SK-N-SH (cell line): Measurements from ENCODE around the gene TFAP2E. TPM values are rescaled to one million over a fixed set of nuclear protein-coding genes. Genes with fewer than 3 reads are reported as not detected.

Source experiments
- CTCF ChIA-PET: fragments of 300-600, 350-600 bp; formaldehyde crosslinking; extraction: SDS; loops from one replicate; lab custom pipeline; 2021; lab: Yijun Ruan, JAX
- POLR2A ChIA-PET: fragments of 350-600 bp; sonication (Branson Sonifier 250); formaldehyde crosslinking; extraction: SDS; loops from one replicate; lab custom pipeline; 2020; ENCODE audit warnings: antibody characterized with exemption, inconsistent platforms; lab: Yijun Ruan, JAX
- DNase-seq: peaks from one replicate; pipeline ENCODE4 v3.0.0; 2012
- H2AFZ ChIP-seq: fragments of 200-600 bp; sonication (generic); 2 replicates; pipeline ENCODE4 v1.8.1; 2016; ENCODE audit warnings: antibody characterized with exemption, mild to moderate bottlenecking, low read depth
- H3F3A ChIP-seq: fragments of 200-600 bp; sonication (generic); replicated peaks from 2 replicates; pipeline ENCODE3; 2016; ENCODE audit warnings: antibody characterized with exemption, mild to moderate bottlenecking; ENCODE audit not compliant: insufficient read depth
- H3K27ac ChIP-seq, 2 experiments: fragments of 200-500 bp in 1 of 2; fragments of 200-600 bp in 1 of 2; sonication (Bioruptor generic) in 1 of 2; sonication (generic), shearing (Covaris generic) in 1 of 2; 2 replicates each; pipeline versions ENCODE4 v1.5.1 to v1.6.1; 2014 to 2016; ENCODE audit warnings: low read depth in 2 of 2, inconsistent platforms in 1 of 2, low read length in 1 of 2, mild to moderate bottlenecking in 1 of 2, mixed read lengths in 1 of 2
- H3K27me3 ChIP-seq: fragments of 200-600 bp; sonication (generic), shearing (Covaris generic); 2 replicates; pipeline ENCODE4 v1.6.1; 2016; ENCODE audit warnings: mixed run types; ENCODE audit not compliant: insufficient read depth
- H3K36me3 ChIP-seq, 2 experiments: fragments of 200-500 bp in 1 of 2; fragments of 200-600 bp in 1 of 2; sonication (Bioruptor generic) in 1 of 2; sonication (generic) in 1 of 2; replicated peaks in 1 of 2; 2 replicates each; pipeline versions ENCODE3 to v1.5.1; 2014 to 2016; ENCODE audit warnings: low read length in 1 of 2, mild to moderate bottlenecking in 1 of 2; ENCODE audit not compliant: insufficient read depth in 2 of 2, control insufficient read depth in 1 of 2
- H3K4me1 ChIP-seq, 2 experiments: fragments of 200-500 bp in 1 of 2; fragments of 200-600 bp in 1 of 2; sonication (Bioruptor generic) in 1 of 2; sonication (generic), shearing (Covaris generic) in 1 of 2; 2 replicates each; pipeline versions ENCODE4 v1.5.1 to v1.6.1; 2014 to 2016; ENCODE audit warnings: low read depth in 1 of 2, low read length in 1 of 2, mixed run types in 1 of 2; ENCODE audit not compliant: insufficient read depth in 2 of 2, control insufficient read depth in 1 of 2
- H3K4me2 ChIP-seq: fragments of 200-600 bp; sonication (generic), shearing (Covaris generic); 2 replicates; pipeline ENCODE4 v1.6.1; 2017; ENCODE audit warnings: mixed run types
- H3K4me3 ChIP-seq, 2 experiments: fragments of 200-500 bp in 1 of 2; fragments of 200-600 bp in 1 of 2; sonication (Bioruptor generic) in 1 of 2; sonication (generic), shearing (Covaris generic) in 1 of 2; 2 replicates each; pipeline versions ENCODE4 v1.5.1 to v1.8.1; 2014 to 2016; ENCODE audit warnings: low read depth in 2 of 2, inconsistent platforms in 1 of 2, low read length in 1 of 2, mild to moderate bottlenecking in 1 of 2, mixed read lengths in 1 of 2, moderate library complexity in 1 of 2
- H3K79me2 ChIP-seq: fragments of 200-600 bp; sonication (generic); 2 replicates; pipeline ENCODE4 v1.8.1; 2017; ENCODE audit warnings: mild to moderate bottlenecking; ENCODE audit not compliant: insufficient read depth
- H3K9ac ChIP-seq: fragments of 200-600 bp; sonication (generic); 2 replicates; pipeline ENCODE4 v1.6.1; 2017; ENCODE audit warnings: mixed run types
- H3K9me2 ChIP-seq: fragments of 200-600 bp; sonication (generic); 2 replicates; pipeline ENCODE4 v1.6.1; 2017; ENCODE audit warnings: mixed run types
- H3K9me3 ChIP-seq: fragments of 200-600 bp; sonication (generic); 2 replicates; pipeline ENCODE4 v1.6.1; 2017; ENCODE audit warnings: mixed run types, mild to moderate bottlenecking, moderate library complexity
- H4K20me1 ChIP-seq: fragments of 200-600 bp; sonication (generic); 2 replicates; pipeline ENCODE4 v1.6.1; 2017; ENCODE audit warnings: mild to moderate bottlenecking, mixed run types; ENCODE audit not compliant: insufficient read depth
- CHD2 ChIP-seq: fragments of 150-350 bp; IDR thresholded peaks from 2 replicates; pipeline ENCODE4 v1.6.1; 2018; ENCODE audit warnings: low read length; ENCODE audit not compliant: partially characterized antibody
- FOSL2 ChIP-seq: IDR thresholded peaks from 2 replicates; pipeline ENCODE4 v1.4.0; 2012; ENCODE audit warnings: low read depth, mild to moderate bottlenecking, moderate library complexity, borderline replicate concordance
- FOXM1 ChIP-seq: IDR thresholded peaks from 2 replicates; pipeline ENCODE4 v1.4.0; 2012; ENCODE audit warnings: low read depth, mild to moderate bottlenecking
- GABPA ChIP-seq: IDR thresholded peaks from 2 replicates; pipeline ENCODE4 v1.4.0; 2012; ENCODE audit warnings: low read depth, mild to moderate bottlenecking
- GATA2 ChIP-seq: sonication (generic); formaldehyde crosslinking; IDR thresholded peaks from 2 replicates; pipeline ENCODE4 v1.5.0; 2020; ENCODE audit warnings: mild to moderate bottlenecking, missing genetic modification reagents
- JUND ChIP-seq: IDR thresholded peaks from 2 replicates; pipeline ENCODE4 v1.4.0; 2012
- MEF2A ChIP-seq: IDR thresholded peaks from 2 replicates; pipeline ENCODE4 v1.4.0; 2012; ENCODE audit warnings: low read depth, borderline replicate concordance
- NFIC ChIP-seq: IDR thresholded peaks from 2 replicates; pipeline ENCODE4 v1.4.0; 2012; ENCODE audit warnings: borderline replicate concordance
- NRF1 ChIP-seq: IDR thresholded peaks from 2 replicates; pipeline ENCODE4 v1.6.1; 2012; ENCODE audit warnings: low read depth, mild to moderate bottlenecking, low read length
- RCOR1 ChIP-seq: fragments of 150-350 bp; IDR thresholded peaks from 2 replicates; pipeline ENCODE4 v1.6.1; 2017; ENCODE audit warnings: antibody characterized with exemption, low read length
- RFX5 ChIP-seq: IDR thresholded peaks from 2 replicates; pipeline ENCODE4 v1.6.1; 2012; ENCODE audit warnings: mild to moderate bottlenecking, improper control_type of control experiment, low read length
- RXRA ChIP-seq: IDR thresholded peaks from 2 replicates; pipeline ENCODE4 v1.4.0; 2012; ENCODE audit warnings: low read depth, mild to moderate bottlenecking, borderline replicate concordance
- SIN3A ChIP-seq: IDR thresholded peaks from 2 replicates; pipeline ENCODE4 v1.6.1; 2012; ENCODE audit warnings: low read depth, mild to moderate bottlenecking, low read length, moderate library complexity, borderline replicate concordance
- TAF1 ChIP-seq: IDR thresholded peaks from 2 replicates; pipeline ENCODE4 v1.6.1; 2012; ENCODE audit warnings: low read depth, mild to moderate bottlenecking, low read length, moderate library complexity, borderline replicate concordance
- TEAD4 ChIP-seq: IDR thresholded peaks from 2 replicates; pipeline ENCODE4 v1.4.0; 2012; ENCODE audit warnings: mild to moderate bottlenecking, borderline replicate concordance; ENCODE audit not compliant: insufficient read depth
- WGBS: methylation state at CpG from one replicate; pipeline ENCODE4 v1.1.6; 2017; ENCODE audit warnings: low lambda C conversion rate; 5-methylcytosine and 5-hydroxymethylcytosine counted together
- polyA plus RNA-seq, 3 experiments: library from polyadenylated mRNA; depleted of rRNA; stranded (reverse); fragments of >200 nt; gene quantifications; 2 replicates each; pipeline ENCODE4 v1.2.3, GENCODE V29; 2012
- TF ChIP-seq, protein P1 (sequence below): IDR thresholded peaks from 2 replicates; pipeline ENCODE4; 2012
- TF ChIP-seq, protein P2 (sequence below): IDR thresholded peaks from 2 replicates; pipeline ENCODE4 v1.4.0; 2012; ENCODE audit warnings: low read depth
- TF ChIP-seq, protein P3 (sequence below): IDR thresholded peaks from 2 replicates; pipeline ENCODE4 v1.4.0; 2012; ENCODE audit warnings: low read depth, borderline replicate concordance
- TF ChIP-seq, protein P4 (sequence below): fragments of 150-350 bp; IDR thresholded peaks from 2 replicates; pipeline ENCODE4 v1.6.1; 2017; ENCODE audit warnings: antibody characterized with exemption, low read length, low read depth, borderline replicate concordance
- TF ChIP-seq, protein P5 (sequence below): IDR thresholded peaks from 2 replicates; pipeline ENCODE4 v1.4.0; 2012; ENCODE audit warnings: low read depth, borderline replicate concordance

The TFAP2E gene
- polyA plus RNA-seq, 1 of the 3 experiments (the other 2 are of a cell fraction), result 0.59 TPM

DNA sequence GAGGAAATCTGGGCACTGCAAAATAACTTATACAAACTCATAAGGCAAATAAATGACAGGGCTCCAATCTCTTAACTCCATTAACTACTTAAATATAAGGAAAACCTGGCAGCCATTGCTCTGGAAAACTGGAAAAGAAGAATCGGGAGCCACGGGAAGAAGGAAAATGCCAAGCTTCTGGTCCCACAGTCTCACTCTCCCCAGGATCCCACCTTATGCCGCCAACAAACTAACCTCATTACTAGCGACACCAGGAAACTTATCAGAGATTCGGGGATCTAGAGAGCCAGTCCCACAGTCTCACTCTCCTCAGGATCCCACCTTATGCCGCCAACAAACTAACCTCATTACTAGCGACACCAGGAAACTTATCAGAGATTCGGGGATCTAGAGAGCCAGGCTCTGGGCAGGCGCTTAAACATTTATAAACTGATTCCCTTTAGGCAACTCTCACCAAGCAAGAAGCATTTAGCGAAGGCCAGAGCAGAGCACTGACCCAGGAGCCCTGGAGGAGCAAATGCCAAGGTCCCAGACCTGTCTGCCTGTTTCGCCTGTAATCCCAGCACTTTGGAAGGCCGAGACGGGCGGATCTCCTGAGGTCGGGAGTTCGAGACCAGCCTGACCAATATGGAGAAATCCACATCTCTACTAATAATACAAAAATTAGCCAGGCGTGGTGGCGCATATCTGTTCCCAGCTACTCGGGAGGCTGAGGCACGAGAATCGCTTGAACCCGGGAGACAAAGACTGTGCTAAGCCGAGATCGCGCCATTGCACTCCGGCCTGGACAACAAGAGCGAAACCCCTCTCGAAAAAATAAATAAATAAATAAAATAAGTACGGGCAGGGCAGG is 67.5 kb downstream of the TFAP2E start:
- Histone ChIP-seq H3K27me3 (no peaks in the 10 kb centered on the region; the same call in 1 of the 2 replicates), H3K9me3 (0 out of 2 replicates have a peak, but pooled peaks cover 4% of the 10 kb centered on the region), H4K20me1 (no peaks in the 10 kb centered on the region), H3K4me1 (peaks cover 6 to 12% of the 10 kb centered on the region in 2 experiments; a peak in 3 of 4 replicates), H3K36me3 (peaks cover 7 to 20% of the 10 kb centered on the region in 2 experiments), H3K4me3 (peak overlapping the region; percentile 62 to 75), H3F3A (peaks cover 48% of the 10 kb centered on the region), H3K4me2 (peak overlapping the region; percentile 86), H3K9me2 (no peaks in the 10 kb centered on the region), H2AFZ (no peak overlapping the region), H3K9ac (peak overlapping the region; percentile 85), H3K79me2 (peaks cover 57% of the 10 kb centered on the region), H3K27ac (peak overlapping the region; percentile 76 to 85)
- CTCF ChIA-PET, result interaction anchor here (0.9 to 2.5 kb wide), 4 partner anchors 10 to 75 kb away, joined by 3 to 7 read pairs (median 4); no protein-coding TSS in a partner anchor
- WGBS, result 12% methylated on average over 23 of the region's 29 CpGs
- POLR2A ChIA-PET, result no interaction called here
- TF ChIP-seq MEF2A, result no peak
- TF ChIP-seq, protein P1, sequence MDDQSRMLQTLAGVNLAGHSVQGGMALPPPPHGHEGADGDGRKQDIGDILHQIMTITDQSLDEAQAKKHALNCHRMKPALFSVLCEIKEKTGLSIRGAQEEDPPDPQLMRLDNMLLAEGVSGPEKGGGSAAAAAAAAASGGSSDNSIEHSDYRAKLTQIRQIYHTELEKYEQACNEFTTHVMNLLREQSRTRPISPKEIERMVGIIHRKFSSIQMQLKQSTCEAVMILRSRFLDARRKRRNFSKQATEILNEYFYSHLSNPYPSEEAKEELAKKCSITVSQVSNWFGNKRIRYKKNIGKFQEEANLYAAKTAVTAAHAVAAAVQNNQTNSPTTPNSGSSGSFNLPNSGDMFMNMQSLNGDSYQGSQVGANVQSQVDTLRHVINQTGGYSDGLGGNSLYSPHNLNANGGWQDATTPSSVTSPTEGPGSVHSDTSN, result no peak
- TF ChIP-seq GATA2 (CRISPR knock-in tag), result no peak
- no peak for TF ChIP-seq JUND
- TF ChIP-seq RXRA, result no peak
- TF ChIP-seq, protein P2, sequence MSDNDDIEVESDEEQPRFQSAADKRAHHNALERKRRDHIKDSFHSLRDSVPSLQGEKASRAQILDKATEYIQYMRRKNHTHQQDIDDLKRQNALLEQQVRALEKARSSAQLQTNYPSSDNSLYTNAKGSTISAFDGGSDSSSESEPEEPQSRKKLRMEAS, result no peak
- TF ChIP-seq RCOR1, result no peak
- no peak for TF ChIP-seq RFX5
- TF ChIP-seq CHD2, result no peak
- no peak for TF ChIP-seq GABPA
- no peak for TF ChIP-seq SIN3A
- TF ChIP-seq, protein P3, sequence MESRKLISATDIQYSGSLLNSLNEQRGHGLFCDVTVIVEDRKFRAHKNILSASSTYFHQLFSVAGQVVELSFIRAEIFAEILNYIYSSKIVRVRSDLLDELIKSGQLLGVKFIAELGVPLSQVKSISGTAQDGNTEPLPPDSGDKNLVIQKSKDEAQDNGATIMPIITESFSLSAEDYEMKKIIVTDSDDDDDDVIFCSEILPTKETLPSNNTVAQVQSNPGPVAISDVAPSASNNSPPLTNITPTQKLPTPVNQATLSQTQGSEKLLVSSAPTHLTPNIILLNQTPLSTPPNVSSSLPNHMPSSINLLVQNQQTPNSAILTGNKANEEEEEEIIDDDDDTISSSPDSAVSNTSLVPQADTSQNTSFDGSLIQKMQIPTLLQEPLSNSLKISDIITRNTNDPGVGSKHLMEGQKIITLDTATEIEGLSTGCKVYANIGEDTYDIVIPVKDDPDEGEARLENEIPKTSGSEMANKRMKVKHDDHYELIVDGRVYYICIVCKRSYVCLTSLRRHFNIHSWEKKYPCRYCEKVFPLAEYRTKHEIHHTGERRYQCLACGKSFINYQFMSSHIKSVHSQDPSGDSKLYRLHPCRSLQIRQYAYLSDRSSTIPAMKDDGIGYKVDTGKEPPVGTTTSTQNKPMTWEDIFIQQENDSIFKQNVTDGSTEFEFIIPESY, result no peak
- TF ChIP-seq, protein P4, sequence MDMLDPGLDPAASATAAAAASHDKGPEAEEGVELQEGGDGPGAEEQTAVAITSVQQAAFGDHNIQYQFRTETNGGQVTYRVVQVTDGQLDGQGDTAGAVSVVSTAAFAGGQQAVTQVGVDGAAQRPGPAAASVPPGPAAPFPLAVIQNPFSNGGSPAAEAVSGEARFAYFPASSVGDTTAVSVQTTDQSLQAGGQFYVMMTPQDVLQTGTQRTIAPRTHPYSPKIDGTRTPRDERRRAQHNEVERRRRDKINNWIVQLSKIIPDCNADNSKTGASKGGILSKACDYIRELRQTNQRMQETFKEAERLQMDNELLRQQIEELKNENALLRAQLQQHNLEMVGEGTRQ, result no peak
- TF ChIP-seq, protein P5, sequence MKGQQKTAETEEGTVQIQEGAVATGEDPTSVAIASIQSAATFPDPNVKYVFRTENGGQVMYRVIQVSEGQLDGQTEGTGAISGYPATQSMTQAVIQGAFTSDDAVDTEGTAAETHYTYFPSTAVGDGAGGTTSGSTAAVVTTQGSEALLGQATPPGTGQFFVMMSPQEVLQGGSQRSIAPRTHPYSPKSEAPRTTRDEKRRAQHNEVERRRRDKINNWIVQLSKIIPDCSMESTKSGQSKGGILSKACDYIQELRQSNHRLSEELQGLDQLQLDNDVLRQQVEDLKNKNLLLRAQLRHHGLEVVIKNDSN, result no peak
- no peak for TF ChIP-seq TEAD4
- no peak for TF ChIP-seq FOXM1
- no peak for TF ChIP-seq NFIC
- TF ChIP-seq FOSL2, result no peak
- no peak for TF ChIP-seq TAF1
- TF ChIP-seq NRF1, result no peak
- DNase-seq, result no peak
